H1 (cell line): ENCODE results near the gene TCF21.

Experiments
- BRCA1 ChIP-seq: IDR thresholded peaks from 2 replicates; pipeline ENCODE4 v1.6.1; 2012; ENCODE audit warnings: low read depth, low read length, improper control_type of control experiment
- CEBPB ChIP-seq: IDR thresholded peaks from 2 replicates; pipeline ENCODE4 v1.6.1; 2012; ENCODE audit warnings: low read depth, low read length
- CTCF ChIP-seq, 3 experiments: IDR thresholded peaks; 1 replicate in 2 of 3; 2 replicates in 1 of 3; pipeline versions ENCODE4 v1.5.1 to v1.6.1; 2011; ENCODE audit warnings: low read length in 3 of 3, mild to moderate bottlenecking in 3 of 3, inconsistent platforms in 2 of 3, low read depth in 1 of 3, moderate library complexity in 1 of 3; ENCODE audit not compliant: insufficient read depth in 1 of 3; ENCODE audit errors: control extremely low read depth in 1 of 3
- GTF2F1 ChIP-seq: IDR thresholded peaks from 2 replicates; pipeline ENCODE4 v1.6.1; 2012; ENCODE audit warnings: low read depth, low read length, improper control_type of control experiment, borderline replicate concordance
- JUN ChIP-seq: IDR thresholded peaks from 2 replicates; pipeline ENCODE4 v1.6.1; 2011; ENCODE audit warnings: low read depth, mild to moderate bottlenecking, improper control_type of control experiment, low read length
- KDM5A ChIP-seq: fragments of 200-600 bp; IDR thresholded peaks from 2 replicates; pipeline ENCODE4 v1.7.1; 2012; ENCODE audit warnings: mild to moderate bottlenecking, low read length, inconsistent platforms, mixed read lengths
- POLR2A ChIP-seq, 2 experiments: IDR thresholded peaks; 1 replicate in 1 of 2; 2 replicates in 1 of 2; pipeline ENCODE4 v1.6.1; 2011; ENCODE audit warnings: low read depth in 2 of 2, low read length in 2 of 2, mild to moderate bottlenecking in 2 of 2; ENCODE audit errors: control extremely low read depth in 1 of 2
- RBBP5 ChIP-seq: IDR thresholded peaks from 2 replicates; pipeline ENCODE4 v1.7.1; 2012; ENCODE audit warnings: low read depth, mild to moderate bottlenecking, inconsistent platforms, low read length, moderate library complexity, borderline replicate concordance
- TAF1 ChIP-seq: IDR thresholded peaks from 2 replicates; pipeline ENCODE4 v1.6.1; 2011; ENCODE audit warnings: mild to moderate bottlenecking, low read depth, low read length

DNA sequence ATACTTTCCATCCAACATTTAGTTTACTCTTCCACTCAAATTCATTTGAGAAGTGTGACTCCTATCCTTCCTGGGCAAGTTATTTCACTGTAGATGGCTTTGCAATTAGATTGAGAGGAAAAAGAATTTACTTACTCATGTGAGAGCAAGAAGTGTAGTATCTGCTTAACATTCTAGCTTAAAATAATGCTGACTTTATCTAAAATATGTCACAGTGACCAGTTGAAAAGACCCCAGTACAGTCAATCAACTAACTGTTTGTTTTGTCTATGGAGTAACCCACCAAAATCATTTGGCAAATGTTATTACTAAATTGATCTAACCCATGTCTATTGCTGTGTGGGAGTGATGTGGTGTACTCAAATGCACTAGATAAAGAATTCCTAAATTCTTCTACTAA is 8.9 kb upstream of the TCF21 start:
- TF ChIP-seq CTCF (IDR thresholded peaks at IDR 0.05; ENCODE audit: control extremely low read depth in 1 of 3, insufficient read depth in 1 of 3, low read depth in 1 of 3, low read length in 3 of 3), result no peak
- no peak for TF ChIP-seq CEBPB
- TF ChIP-seq RBBP5, result no peak
- no peak for TF ChIP-seq POLR2A (IDR thresholded peaks at IDR 0.05; ENCODE audit: control extremely low read depth in 1 of 2, low read depth in 2 of 2, low read length in 2 of 2)
- TF ChIP-seq TAF1, result no peak
- TF ChIP-seq BRCA1, result no peak
- TF ChIP-seq GTF2F1, result no peak
- no peak for TF ChIP-seq KDM5A
- TF ChIP-seq JUN, result no peak
